GM18873 (cell line): ENCODE measurements around the gene PPP4R1.

Experiments used
- ATAC-seq: cut with Tn5 transposase; IDR thresholded peaks from one replicate; pipeline ENCODE4 v1.9.1; 2021; ENCODE audit warnings: mild to moderate bottlenecking, moderate library complexity, moderate number of reproducible peaks; ENCODE audit not compliant: unreplicated experiment, low FRiP score

Gene PPP4R1

DNA sequence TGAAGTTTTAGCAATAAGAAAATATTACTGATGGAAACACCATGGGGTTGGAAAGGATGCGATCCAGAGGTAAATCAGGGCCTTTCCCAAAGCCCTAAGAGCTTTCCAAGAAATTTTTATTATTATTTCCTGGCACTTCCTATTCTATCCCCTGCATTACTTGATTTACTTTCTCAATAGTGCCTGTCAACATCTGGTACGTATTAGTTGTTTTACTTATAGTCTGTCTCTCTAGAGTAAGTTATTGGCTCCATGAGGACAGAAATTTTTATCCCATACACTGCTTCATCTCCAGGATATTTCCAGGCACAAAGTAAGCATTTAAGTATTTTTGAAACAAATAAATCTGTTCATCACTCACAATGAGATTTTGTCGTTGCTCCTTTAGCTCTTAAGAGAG is 18.1 kb downstream of the PPP4R1 start:
- no peak for ATAC-seq

- ATAC-seq = peak; percentile 46
Measured at GRCh38 chr18:9594823-9595596, 19.3 kb downstream of the PPP4R1 start.

DNA sequence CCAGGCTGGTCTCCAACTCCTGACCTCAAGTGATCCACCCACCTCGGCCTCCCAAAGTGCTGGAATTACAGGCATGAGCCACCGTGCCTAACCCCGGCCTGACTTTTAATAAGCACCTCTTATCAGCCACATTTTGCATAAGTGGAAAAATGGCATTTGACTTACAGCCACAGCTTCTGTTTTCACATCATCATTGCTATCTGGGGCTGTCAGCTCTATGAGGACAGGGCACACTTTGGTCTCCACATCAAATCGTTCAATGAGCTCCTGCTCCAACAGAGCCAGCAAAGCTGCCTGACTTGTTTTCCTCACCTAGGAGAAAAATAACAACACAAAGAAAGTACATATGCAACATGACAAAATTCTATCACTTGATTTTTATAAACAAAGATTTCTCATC is 26.4 kb downstream of the PPP4R1 start:
- ATAC-seq = no peak

DNA sequence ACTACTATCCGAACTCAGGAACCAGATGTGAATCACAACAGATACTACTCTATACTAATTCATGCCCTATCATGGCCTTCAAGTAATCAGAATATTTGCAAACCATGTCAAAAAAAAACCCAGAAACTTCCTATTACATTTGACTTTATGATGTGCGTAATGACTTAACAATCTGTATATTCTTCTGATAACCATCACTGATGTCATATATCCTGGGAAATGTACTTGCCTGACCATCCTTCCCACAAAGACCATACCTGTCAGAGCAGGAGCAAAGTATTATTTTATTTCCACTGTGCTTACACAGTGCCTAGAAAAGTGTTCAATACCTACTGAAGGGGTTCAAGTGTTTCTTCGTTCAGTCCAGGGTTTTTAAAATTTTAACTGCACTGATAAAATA is 27.5 kb downstream of the PPP4R1 start:
- no peak for ATAC-seq

DNA sequence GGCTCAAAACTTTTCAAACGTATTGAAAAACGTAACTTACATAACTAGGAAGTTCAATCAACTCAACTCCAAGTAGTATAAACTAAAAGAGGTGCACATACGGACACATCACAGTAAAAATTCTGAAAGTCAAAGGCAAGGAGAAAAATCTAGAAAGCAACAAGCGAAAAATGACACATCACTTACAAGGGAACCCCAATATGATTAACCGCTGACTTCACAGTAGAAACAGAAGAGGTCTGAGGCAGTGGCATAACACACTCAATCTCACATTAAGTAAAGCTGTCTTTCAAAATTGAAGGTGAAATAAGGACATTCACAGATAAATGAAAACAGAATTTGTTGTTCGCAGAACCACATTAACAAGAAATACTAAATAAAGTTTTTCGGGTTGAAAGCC is 32.7 kb downstream of the PPP4R1 start:
- no peak for ATAC-seq

GRCh38 chr18:9578306-9578705 is 36.1 kb downstream of the PPP4R1 start:
- no peak for ATAC-seq

GRCh38 chr18:9577361-9577760 is 37.0 kb downstream of the PPP4R1 start:
- no peak for ATAC-seq

DNA sequence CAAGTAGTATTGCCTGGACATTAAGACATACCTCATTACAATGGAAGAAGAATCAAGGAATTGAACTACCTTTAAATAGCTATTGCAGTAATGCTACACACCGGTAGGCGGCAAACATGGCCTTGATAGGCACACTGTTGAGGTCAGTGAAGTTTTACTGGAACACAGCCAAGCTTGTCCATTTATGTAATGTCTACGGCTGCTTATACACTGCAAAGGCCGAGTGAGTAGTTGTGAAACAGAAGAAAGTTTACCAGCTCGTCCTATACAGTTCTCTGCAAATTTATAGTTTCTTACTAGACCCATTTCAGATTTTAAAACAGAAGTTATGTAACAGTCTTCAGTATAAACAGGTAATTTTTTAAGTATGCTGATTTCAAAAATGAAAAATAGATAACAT is 38.8 kb downstream of the PPP4R1 start:
- no peak for ATAC-seq

DNA sequence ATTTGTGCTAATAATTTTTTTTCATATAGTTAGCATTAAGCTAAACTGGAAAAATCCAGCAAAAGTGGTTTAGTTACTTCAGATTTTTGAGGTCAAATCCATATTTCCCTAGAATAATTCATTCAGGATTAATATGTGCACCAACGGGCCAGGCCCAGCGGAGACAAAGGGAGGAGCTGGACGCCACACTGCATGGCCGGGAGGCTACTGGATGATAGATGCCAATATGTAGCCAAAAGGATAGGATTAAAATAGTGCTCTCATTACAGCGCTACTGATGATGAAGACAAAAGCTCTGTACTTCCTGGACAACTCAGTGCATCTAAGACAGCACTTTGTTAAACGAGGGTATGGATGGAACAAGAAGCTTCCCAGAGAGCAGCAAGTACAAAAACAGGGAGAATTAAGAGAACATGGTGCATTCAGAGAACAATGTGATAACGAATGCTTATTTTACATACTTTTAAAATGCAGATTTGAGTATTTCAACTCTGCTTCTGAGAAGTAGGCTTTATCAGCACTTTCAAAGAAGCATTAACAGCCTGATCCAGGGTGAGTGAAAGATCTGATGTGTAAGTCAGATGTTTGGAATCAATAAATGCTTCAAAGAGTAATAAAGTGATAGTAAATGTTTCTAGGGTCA is 39.8 kb downstream of the PPP4R1 start:
- ATAC-seq = no peak

DNA sequence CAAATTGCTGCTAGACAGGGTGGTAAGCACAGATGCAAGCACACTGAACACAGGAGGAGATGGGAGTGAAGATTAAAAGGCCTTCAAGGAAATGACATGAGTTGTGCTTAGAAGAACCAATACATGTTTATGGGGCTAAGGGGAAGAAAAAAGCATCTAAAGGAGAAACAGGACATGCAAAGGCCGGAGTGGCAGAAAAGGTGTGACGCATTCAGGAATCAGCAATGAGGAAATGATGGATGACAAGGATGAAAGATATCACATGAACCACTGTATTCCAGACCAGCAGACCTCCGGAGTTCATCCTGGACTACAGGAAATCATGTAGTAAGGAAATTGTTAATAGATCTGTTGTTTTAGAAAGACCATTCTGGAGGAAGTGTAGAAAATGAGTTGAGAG is 42.8 kb downstream of the PPP4R1 start:
- ATAC-seq = no peak

DNA sequence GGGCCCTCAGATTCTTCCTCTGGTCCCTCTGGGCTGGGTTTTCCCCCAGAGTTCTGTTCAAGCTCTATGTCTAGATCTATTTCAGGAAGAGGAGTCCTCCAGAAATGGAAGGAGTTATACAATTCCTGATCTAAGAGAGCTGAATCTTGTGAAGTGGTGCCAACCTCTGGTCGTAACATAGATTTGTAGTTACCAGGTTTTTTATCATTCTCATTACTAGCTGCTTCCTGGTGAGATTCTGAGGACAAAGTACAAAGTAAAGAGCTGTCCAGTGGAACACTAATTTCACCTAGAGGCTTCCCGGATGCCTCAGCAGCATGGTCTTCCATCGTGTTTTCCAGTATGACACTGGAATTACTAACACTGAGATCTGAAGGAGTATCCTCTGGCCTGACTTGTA is 44.1 kb downstream of the PPP4R1 start:
- ATAC-seq = no peak

DNA sequence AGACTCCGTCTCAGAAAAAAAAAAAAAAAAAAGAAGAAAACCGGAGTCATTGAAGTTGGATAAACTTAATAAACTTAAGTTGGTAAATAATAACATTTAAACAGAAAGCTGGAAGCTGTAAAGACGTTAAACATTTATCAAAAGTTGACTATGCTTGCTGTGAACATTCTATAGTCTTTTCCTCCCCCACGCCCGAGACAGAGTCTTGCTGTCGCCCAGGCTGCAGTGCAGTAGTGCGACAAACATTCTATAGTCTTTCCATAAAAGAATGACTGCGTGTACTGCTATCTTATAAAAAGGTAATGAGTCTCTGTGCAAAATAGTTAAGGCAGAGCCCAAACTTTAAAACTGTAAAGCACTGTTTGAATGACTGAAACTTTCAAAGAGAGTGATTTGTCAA is 45.2 kb downstream of the PPP4R1 start:
- ATAC-seq = no peak

DNA sequence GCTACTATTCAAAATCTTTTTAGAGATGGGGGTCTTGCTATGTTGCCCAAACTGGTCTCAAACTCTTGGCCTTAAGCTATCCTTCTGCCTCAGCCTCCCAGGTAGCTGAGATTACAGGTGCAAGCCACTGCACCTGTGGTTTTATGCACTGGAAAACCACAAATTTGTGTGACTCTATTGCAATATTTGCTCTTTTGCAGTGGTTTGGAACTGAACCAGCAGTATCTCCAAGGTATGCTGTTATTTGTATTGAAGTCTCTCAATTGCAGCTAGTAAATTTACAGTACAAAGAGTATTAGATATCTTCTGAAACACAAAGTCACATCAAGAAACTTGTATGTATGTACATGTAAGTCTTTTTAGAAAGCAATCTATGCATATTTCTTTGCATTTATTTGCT is 46.2 kb downstream of the PPP4R1 start:
- no peak for ATAC-seq

DNA sequence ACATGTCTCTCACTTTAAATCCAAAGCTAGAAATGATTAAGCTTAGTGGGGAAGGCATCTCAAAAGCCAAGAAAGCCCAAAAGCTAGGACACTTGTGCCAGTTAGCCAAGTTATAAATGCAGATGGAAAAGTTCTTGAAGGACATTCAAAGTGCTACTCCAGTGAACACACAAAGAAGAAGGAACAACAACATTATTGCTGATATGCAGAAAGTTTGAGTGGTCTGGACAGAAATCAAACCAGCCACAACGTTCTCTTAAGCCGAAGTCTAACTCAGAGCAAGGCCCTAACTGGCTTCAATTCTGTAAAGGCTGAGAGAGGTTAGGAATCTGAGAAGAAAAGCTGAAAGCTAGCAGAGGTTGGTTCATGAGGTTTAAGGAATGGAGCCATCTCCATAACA is 49.0 kb downstream of the PPP4R1 start:
- ATAC-seq = no peak

DNA sequence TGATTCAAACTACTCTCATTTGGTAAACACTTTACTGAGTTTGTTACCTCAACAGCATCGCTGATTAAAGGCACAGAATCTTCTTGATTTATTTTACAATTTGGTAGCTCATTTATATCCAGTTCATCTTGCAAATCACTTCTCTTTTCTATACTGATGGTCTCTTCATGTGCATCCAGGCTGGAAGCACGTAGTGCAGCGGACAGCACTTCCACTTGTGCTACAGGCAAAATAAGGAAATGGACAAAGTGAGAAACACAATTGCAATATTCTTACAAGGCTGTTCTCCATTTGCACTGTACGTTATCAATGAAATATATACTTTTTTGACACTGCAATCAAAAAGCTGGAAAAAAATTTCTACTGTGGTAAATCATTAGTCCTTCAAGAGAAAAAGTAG is 51.0 kb downstream of the PPP4R1 start:
- no peak for ATAC-seq

DNA sequence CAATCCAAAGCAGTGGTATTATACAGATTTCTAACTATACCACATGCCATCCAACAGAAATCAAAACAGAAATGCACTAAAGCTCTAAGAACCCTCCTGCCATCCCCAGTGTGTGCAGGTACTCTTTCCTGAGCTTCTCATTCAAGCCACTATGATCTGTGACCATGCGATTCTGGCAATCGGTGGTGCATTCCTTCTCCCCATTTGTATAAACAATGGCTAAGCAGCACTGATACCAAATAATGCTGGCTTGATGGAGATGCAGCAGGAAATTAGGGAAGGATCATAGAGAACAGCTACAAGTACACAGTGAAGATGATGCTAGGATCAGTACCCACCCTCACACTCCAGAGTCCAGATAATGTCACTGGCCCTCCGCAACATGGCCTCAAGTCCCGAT is 51.8 kb downstream of the PPP4R1 start:
- no peak for ATAC-seq

DNA sequence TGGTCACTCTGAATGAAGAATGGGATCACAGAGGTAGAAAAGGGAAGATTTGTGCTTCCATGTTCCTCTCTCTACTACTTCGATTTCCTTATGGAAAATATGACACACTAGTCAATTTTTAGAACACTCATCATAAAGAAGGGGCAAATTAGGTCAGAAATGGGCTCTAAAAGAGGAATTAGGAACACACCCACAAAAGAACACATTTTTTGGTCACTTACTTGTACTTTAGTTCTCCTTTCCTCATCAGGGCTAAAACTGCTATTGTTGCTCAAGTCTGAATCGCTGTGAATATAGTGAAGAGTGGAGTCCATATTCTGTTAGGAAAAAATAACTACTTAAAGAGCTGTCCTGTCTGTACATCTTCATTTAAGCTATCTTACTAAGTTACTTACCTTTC is 52.6 kb downstream of the PPP4R1 start:
- ATAC-seq = no peak

GRCh38 chr18:9559253-9559652 is 55.1 kb downstream of the PPP4R1 start:
- no peak for ATAC-seq

- no peak for ATAC-seq
Measured at GRCh38 chr18:9558387-9559064, 55.8 kb downstream of the PPP4R1 start.

GRCh38 chr18:9557250-9557943 is 57.0 kb downstream of the PPP4R1 start:
- no peak for ATAC-seq

- no peak for ATAC-seq
Measured at GRCh38 chr18:9552616-9553015, 61.7 kb downstream of the PPP4R1 start.
